NCI-H2171 (cell line): ENCODE data around the gene XPO1.
"Not testable (repeated sequence)": the region's sequence is repeated elsewhere in the genome, so short reads cannot be mapped to it uniquely, and the experiment has no call there.

ENCODE experiments used
- DNase-seq: peaks from one replicate; lab custom pipeline; 2025; lab: John Stamatoyannopoulos, UW

Gene XPO1

DNA sequence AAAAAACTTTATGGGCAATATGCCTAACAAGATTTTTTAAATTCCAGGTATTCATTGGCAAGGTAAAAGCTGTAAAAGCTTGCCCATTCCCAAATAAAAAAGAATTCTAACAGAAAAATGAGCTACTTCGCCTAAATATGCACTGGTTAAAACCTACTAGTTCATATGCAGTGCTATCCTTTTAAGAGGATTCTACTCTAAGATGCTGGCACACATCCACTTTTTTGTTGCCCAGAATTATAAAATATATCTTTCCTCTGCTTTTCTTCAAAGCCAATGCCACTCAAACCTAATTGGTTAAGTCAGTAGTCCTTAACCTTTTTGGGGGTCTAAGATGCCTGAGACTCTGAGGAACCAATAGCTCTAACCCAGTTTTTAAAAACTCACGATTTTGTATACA, 3.2 kb downstream of the XPO1 start:
- no peak for DNase-seq

DNA sequence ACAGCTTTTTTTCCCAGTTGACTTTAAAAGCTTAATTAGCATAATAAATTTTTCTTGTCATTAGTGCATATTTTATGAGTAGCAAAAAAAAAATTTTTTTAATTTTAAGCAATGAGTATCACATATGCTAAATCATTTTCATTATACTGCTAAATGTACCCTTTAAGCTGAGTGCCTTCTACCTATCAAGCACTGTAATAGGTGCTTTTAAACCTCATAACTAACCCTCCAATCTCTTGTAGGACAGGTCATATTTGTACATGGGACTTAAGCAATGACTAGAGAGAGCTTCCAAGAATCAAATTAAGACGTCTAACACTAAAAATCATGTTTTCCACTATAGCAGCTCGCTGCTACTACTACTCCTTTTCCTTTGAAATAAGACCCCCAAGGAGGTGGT, 7.4 kb downstream of the XPO1 start:
- no peak for DNase-seq

DNA sequence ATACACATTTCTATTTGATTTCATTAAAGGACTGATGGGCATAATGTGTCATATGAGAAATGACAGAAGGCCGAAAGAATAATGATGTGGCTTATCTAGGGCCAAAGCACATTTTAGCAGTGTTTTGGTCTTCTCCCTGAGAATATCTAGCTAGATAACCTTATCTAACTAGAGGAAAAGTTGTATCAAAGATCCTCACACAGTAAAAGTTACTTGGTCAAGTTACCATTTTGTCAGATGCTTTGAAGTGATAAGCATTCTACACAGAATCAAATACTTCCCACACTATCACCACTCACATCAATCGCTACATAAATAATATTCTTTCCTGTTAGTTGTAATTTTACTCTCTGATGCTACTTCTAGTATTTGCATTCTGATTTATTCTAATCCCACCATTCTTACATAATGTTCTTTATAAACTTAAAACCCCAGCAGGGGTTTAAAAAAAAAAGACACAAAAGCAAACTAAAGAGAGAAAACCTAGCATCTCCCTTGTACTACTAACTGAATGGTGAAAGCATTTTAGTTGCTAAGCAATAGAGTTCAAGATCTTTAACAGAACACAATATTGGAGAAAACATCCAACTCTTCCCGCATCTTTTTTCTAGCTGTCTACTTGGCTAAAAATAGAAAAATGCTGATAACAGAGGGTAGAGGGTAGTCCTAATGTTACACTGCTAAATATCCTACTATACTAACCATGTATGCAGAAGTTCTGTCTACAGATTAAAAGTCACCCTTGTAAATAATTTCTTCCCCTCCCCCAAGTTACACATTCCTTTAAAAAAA, 8.0 kb downstream of the XPO1 start:
- no peak for DNase-seq

DNA sequence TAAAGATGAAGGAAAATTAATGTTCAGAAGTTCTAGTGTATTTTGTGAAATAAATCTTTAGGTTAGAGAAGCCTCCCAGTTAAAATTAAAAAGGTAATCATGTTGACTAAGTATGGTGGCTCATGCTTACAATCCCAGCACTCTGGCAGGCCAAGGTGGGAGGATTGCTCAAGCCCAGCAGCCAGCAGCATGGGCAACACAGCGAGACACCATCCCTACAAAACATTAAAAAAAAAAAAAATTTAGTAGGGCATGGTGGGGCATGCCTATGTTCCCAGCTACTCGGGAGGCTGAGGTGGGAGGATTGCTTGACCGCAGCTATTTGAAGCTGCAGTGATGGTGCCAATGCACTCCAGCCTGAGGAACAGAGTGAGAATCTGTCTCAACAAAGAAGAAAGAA, 17.9 kb downstream of the XPO1 start:
- DNase-seq = no peak

DNA sequence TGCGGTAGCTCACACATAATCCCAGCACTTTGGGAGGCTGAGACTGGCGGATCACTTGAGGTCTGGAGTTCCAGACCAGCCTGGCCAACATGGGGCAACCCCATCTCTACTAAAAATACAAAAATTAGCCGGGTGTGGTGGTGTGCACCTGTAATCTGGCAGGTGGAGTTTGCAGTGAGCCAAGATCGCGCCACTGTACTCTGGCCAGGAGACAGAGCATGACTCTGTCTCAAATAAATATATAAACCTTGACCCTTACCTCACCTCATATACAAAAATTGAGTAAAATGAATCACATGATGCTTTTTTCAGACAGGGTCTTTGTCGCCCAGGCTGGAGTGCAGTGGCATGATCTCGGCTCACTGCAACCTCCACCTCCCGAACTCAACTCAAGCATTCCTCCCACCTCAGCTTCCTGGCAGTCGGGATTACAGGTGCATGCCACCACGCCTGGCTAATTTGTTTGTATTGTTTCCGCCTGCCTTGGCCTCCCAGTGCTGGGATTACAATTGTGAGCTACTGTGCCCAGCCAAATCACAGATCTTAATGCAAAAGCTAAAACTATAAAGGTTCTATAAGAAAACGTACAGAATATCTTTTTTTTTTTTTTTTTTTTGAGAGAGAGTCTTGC, 25.3 kb downstream of the XPO1 start:
- no peak for DNase-seq

DNA sequence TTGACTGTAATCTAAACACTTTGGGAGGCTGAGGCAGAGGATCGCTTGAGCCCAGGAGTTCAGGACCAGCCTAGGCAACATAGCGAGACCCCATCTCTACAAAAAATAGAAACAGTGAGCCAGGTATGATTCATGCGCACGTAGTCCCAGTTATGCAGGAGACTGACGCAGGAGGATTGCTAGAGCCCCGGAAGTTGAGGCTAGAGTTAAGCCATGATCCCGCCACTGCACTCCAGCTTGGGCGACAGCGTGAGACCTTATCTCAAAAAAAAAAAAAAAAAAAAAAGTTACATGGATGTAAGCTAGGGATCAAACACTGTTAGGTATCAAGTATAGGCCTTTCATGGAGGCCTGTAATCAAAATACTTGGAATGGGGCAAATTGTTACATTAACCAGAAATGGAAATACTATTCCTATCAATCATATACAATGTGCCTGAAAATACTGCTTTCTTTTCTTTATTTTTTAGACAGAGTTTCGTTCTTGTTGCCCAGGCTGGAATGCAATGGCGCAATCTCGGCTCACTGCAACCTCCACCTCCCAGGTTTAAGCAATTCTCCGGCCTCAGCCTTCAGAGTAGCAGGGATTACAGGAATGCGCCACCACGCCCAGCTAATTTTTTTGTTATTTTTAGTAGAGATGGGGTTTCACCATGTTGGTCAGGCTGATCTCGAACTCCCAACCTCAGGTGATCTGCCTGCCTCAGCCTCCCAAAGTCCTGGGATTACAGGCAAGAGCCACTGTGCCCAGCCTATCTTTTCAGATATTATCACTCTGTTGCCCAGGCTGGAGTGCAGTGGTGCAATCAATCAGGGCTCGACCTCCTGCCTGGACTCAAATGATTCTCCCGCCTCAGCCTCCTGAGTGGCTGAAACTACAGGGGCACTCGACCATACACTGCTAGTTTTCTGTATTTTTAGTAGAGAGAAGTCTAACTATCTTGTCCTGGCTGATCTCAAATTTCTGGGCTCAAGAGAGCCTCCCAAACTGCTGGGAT, 27.2 kb downstream of the XPO1 start:
- no peak for DNase-seq

DNA sequence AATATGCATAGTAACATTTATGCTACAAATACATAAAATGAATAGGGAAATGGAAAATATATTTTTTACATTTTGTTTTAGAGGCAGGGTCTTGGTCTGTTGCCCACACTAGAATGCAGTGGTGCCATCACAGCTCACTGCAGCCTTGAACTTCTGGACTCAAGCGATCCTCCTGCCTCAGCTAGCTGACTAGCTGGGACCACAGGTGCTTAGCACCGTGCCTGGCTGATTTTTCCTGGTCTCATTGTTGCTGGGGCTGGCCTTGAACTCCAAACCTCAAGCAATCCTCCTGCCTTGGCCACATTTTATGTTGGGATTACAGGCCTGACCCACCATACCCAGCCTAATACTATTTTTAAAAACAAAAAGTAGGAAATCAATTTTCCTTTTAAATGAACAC, 33.2 kb downstream of the XPO1 start:
- no peak for DNase-seq

DNA sequence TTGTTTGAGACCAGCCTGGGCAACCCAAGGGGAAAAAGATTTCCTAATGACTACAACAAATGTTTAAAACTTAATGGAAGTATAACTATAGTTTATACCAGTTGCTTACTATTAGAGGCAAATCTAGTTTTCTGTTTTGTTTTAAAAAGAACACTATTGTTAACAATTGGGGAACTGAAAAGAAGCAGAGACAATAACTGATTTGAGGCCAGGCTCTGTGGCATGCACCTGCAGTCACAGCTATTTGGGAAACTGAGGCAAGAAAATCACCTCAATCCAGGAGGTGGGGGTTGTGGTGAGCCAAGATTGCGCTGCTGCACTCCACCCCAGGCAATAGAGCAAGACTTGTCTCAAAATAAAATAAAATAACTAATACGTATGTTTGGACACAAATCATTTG, 39.1 kb downstream of the XPO1 start:
- DNase-seq = no peak

DNA sequence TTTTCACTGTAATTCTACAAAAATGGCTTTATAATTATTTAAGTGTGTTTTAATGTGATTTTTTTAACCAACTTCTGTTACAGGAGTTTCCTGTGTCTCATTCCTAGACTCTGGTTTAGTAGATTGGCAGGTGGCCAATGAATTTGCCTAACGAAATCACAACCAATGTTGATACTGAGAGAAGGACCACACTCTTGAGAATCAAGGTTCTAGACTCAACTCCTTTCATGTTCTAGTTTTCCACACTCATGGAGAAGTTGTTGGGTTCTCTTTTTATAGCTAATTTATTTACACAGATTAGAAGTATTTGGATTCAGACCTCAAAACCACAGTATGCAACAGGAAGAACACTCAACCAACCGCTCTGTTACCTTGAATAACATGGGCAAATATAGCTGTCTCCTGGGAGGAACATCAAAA, 44.6 kb downstream of the XPO1 start:
- no peak for DNase-seq

DNA sequence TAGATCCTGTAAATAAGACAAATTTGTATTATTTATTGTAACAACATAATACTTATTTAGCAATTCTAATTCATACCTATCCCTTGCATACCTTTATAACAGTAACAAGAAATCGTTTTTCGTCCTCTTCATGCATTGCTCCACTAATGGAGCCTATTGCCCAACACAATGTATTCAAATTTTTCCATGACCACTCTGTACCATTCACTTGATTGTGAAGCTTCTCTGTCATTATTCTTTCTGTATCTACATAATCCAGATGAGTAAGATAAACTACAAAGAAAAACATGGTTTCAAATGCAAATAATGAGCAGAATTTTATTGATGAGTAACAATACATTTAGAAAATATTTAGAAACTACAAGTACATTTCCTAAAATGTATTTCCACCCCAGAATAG, 45.7 kb downstream of the XPO1 start:
- DNase-seq = no peak

DNA sequence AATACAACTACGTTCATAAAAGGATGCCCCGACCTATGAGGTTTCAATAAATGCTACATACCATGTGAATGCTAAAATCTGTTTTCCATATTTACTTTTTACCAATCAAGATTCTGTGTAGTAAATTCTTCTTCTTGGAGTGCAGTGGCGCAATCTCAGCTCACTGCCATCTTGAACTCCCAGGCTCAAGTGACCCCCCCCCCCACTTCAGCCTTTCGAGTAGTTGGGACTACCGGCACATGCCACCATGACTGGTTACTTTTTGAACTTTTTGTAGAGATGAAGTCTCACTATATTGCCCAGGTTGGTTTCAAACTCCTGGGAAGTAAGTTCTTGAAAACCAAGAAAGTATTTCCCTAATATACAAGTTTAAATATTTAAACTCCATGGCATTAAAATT, 52.9 kb downstream of the XPO1 start:
- DNase-seq = no peak

DNA sequence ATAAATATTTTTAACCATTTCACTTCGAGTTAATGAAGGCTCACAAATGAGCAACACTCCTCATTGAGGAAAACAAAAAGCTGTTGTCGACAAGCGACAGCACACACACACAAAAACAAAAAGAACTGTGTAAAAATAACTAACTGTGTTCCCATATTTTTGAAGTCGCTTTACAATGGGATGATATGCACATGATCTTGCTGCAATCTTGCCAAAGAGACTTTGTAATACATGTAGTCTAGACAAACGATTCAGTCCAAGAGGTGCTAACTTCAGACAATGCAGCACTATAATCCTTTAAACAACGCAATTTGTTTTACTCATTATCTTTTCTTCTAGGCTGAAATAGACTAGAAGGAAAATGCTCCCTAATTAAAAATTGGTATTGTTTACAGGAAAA, 60.1 kb downstream of the XPO1 start:
- DNase-seq = no peak

DNA sequence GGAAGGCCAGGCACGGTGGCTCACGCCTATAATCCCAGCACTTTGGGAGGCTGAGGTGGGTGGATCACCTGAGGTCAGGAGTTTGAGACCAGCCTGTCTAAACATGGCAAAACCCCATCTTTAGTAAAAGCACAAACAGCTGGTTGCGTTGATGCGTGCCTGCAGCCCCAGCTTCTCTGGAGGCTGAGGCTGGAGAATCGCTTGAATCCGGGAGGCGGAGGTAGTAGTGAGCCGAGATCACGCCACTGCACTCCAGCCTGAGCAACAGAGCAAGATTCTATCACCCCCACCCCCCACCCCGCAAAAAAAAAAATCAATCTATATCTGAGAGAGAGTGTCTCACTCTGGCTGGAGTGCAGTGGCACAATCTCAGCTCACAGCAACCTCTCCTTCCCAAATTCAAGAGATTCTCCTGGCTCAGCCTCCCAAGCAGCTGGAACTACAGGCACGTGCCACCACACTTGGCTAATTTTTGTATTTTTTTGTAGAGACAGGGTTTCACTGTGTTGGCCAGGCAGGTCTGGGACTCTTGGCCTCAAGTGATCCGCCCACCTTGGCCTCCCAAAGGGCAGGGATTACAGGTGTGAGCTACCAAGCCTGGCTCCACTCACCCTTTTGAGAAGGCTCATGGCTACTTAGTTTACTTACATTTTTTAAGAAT, 61.1 kb downstream of the XPO1 start:
- not testable (repeated sequence) for DNase-seq

DNA sequence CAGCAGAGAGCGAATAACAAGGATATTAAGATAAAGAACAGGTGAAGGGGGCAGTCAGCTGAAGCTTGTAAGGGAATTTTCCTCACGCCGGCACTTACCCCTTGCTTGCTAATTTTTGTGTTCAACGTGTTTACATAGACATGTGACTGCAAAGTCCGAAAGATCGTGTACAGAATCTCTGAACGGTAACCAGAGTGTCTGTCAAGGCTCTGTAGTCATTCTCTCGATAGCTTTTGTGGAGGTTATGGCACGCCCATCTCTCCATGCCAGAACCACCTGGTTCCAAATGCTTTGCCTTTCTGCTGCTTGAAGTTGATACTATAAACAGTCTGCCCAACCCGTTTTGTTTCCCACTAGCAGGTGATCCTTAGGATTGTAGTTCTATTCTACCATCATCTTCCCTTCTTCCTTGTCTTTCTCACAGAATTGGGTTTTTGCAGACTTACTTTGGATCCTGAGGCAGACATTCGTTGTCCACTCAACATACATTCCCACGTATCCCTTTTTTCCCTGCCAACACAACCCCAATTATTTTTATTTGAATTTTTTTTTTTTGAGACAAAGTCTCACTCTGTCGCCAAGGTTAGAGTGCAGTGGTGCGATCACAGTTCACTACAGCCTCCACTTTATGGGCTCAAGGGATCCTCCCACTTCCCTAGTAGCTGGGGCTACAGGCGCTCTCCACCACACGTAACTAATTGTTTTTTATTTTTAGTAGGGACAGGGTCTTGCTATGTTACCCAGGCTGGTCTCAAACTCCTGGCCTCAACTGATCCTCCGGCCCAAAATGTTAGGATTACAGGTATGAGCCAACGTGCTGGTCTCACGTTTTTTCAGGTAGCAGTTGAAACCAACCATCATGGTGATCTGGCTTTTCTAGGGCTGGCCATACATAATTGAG, 66.0 kb downstream of the XPO1 start:
- DNase-seq = no peak

DNA sequence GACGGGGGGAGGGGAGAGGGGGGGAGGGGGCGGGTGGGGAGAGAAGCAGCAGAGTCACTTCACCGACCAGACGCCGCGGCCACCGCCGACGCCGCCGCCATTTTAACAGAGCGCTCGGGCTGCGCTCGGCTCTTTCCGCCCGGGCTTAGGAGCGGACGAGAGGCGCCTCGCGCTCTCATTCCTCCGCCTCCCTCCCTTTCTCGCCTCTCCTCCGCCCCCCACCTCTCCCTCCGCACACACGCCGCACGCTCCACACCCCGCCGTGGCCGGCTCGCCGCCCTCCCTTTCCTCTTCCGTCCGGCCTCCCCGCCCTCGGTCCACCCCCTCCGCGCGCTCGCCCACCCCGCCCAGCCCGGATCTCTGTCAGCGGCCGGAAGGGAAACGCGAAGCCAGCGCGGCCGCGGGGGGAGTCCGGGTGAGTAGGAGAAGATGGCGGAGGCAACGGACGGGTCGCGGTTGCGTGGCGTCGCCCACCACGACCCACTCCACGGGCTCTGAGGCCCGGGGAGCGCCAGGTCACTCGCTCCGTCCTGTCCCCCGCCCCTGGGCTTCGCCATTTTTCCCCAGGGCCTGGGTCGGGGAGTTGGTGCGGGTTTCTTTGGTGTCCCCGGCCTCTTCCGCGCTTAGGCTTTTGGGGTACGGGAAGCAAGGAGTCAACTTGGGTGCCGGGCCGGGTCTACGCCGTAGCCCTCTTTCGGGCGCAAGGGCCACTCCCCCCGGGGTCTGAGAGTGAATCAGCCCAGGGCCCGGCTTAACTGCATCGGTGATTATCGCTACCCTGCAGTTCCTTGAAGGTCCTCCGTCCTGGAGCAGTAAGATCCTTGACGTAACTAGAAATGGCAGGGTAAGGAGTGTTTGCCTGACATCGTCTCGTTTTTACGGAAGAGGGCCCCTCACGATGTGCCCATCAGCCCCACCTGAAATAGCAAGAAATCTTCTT, 66.9 kb downstream of the XPO1 start, which contains the start of gene USP34:
TSS of gene USP34 (minus strand) at position 123 of the 940 bp plus-strand sequence. CDS start 395 bp downstream, outside the sequence.
- peak; percentile 90 for DNase-seq

DNA sequence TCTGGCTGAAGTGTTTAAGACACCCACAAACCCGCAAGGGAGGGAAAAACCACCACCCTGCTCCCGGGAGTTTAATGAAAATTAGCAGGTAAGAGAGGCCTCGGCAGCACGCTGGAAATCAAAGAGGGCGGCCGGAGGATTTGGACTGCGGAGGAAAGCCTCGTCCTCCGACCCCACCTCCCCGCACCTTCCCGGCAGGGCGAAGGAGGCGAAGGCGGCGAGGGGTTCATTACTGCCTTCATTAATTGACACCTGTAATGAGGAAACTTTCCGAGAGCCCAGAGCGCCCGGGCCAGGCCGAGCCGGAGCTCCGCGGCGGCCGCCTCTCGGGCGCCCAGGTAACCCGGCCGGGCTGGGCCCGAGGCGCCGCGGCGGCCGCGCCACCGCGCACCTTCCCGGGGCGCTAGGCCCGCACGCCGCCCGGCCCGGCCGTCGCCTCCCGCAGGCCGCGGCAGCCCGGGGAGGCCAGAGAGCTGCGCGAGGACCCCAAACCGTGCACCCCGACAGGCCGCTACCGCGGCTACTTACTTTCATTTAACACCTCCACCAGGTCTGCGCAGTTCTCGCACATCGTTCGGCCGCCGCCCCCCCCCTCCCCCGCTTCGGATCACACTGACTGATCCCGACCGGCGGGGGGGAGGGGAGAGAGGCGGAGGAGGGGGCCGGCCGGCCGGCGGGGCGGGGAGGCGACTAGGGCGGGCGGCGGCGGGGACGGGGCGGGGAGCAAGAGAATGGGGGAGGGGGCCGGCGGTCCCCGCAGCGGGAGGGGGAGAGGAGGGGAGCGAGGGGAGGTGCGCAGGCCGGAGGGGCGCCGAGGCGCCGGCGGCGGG, 67.8 kb downstream of the XPO1 start:
- peak; percentile 90 for DNase-seq

DNA sequence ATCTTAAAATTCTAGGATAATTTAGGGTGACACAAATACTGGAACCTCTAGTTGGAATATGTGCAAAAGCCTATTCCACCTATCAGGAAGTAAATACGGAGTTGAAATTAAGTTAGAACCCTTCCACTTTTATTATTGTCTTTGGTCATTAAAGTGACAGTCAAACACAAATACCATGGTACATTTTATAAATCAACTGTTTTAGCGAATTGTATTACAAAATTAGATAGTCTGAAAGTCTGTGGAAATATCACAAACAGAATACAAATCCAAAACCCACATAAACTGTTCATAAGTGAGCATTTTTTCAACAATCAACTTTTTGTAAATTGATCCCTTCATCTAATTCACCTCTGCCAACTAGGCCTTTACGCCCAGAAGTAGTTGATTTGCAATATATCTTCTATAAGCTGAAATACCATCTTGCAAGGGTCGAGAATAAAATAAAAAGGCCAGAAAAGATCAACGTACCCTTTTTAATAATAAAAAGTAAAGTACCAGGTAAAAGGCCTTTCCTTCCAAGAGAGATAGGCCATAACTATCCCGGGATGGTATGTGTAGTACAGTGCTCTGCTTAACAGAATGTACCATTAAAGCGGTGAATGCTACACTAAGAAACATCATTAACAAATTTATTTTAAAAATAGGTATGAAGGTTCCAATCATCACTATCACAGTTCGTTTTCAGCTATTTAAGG, 68.6 kb downstream of the XPO1 start:
- DNase-seq = no peak

DNA sequence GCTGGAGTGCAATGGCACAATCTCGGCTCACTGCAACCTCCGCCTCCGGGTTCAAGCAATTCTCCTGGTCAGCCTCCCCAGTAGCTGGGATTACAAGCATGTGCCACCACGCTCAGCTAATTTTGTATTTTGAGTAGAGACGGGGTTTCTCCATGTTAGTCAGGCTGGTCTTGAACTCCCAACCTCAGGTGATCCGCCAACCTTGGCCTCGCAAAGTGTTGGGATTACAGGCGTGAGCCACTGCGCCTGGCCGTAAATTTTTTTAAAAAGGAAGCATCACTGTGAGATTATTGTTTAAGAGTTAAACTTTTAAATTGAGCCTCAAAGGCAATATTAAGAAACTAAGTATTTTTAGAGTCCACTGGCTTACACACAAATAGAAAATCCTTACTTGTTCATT, 69.9 kb downstream of the XPO1 start:
- not testable (repeated sequence) for DNase-seq
